ENCODE results near the gene CCDC116.

- TF ChIP-seq POLR2AphosphoS5 (IDR thresholded peaks at IDR 0.05; ENCODE audit: low read length) (no peak), CREM (IDR thresholded peaks at IDR 0.05; ENCODE audit: low read depth) (no peak; the same call in 1 of the 2 replicates), POLR2A (IDR thresholded peaks at IDR 0.05; ENCODE audit: low read depth, low read length) (no peak), GABPA (IDR thresholded peaks at IDR 0.05; ENCODE audit: low read depth) (no peak)
These were observed 44.6 kb upstream of the CCDC116 start for GRCh38 chr22:21587803-21588611.
